Adipocyte (in vitro differentiated cells): ENCODE measurements around the gene RPL7L1.

Source experiments
- DNase-seq: peaks from one replicate; pipeline ENCODE4 v3.0.0-alpha.2; 2015; ENCODE audit warnings: low read depth
- H3K27me3 ChIP-seq: replicated peaks from 2 replicates; pipeline ENCODE4 v1.7.0; 2013; ENCODE audit warnings: mild to moderate bottlenecking, low read length, moderate library complexity; ENCODE audit not compliant: control insufficient read depth, insufficient read depth
- H3K36me3 ChIP-seq: 2 replicates; pipeline ENCODE4 v1.7.0; 2013; ENCODE audit warnings: low read length, mild to moderate bottlenecking, moderate library complexity; ENCODE audit not compliant: control insufficient read depth, insufficient read depth, severe bottlenecking
- H3K4me1 ChIP-seq: 2 replicates; pipeline ENCODE4 v1.7.0; 2013; ENCODE audit warnings: mild to moderate bottlenecking, low read length, moderate library complexity; ENCODE audit not compliant: control insufficient read depth, insufficient read depth
- H3K4me3 ChIP-seq: 2 replicates; pipeline ENCODE4 v1.7.0; 2013; ENCODE audit warnings: mild to moderate bottlenecking, low read length, moderate library complexity
- H3K9ac ChIP-seq: 2 replicates; pipeline ENCODE4 v1.7.0; 2013; ENCODE audit warnings: mild to moderate bottlenecking, low read length, moderate library complexity
- H3K9me3 ChIP-seq: 2 replicates; pipeline ENCODE4 v1.7.0; 2013; ENCODE audit warnings: mild to moderate bottlenecking, low read length, moderate library complexity; ENCODE audit not compliant: control insufficient read depth

The RPL7L1 gene

DNA sequence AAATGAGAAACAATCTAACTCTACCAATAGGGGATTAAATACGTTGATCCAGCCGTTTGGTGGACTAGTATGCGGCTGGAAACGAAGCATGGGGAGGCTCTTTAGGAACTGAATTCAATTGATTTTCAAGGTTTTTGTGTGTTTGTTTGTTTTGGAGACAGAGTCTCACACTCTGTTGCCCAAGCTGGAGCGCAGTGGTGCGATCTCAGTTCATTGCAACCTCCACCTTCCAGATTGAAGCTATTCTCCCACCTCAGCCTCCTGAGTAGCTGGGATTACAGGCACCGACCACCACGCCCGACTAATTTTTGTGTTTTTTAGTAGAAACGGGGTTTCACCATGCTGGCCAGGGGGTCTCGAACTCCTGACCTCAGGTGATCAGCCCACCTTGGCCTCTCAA lies 57.0 kb downstream of the RPL7L1 start:
- H3K9ac ChIP-seq: no peak overlapping the region
- no peaks in the 10 kb centered on the region for H3K27me3 ChIP-seq
- H3K9me3 ChIP-seq: no peaks in the 10 kb centered on the region
- H3K4me3 ChIP-seq: no peak overlapping the region
- no peaks in the 10 kb centered on the region for H3K4me1 ChIP-seq
- no peak for DNase-seq
- H3K36me3 ChIP-seq: peaks cover 37% of the 10 kb centered on the region

DNA sequence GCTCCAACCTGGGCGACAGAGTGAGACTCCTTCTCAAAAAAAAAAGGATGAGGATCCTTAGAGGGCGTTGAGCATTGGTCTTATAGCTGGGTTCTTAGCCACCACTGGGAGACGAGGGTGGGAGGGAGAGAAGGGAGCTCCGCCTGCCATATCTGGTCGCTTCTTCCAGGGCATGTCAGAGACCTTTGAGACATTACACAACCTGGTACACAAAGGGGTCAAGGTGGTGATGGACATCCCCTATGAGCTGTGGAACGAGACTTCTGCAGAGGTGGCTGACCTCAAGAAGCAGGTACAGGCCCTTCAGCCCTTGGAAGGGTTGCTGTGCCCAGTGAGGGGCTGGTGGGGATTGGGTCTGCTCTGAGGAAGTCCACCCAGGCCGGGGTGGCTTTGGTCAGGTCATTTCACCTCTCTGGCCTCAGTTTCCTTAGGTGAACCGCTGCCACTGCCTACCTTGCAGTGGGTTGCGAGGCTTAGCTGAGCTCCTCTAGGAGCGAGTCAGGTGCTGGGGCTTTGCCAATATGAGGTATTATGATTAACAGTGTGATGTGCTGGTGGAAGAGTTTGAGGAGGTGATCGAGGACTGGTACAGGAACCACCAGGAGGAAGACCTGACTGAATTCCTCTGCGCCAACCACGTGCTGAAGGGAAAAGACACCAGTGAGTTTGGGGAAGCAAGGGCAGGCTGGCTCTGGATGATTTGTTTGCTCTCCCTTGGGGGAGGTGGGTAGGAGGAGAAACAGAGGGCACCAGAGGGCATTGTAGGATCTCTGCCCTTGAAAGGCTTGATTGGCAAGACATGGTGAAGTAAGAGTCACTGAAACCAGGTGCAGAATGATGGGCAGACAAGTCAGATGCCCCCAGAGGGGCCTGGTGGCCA lies 58.4 kb downstream of the RPL7L1 start:
- Histone ChIP-seq H3K4me3 (no peak overlapping the region), H3K9me3 (no peaks in the 10 kb centered on the region), H3K9ac (no peak overlapping the region), H3K4me1 (no peaks in the 10 kb centered on the region), H3K27me3 (no peaks in the 10 kb centered on the region), H3K36me3 (peaks cover 37% of the 10 kb centered on the region)
- DNase-seq: no peak

DNA sequence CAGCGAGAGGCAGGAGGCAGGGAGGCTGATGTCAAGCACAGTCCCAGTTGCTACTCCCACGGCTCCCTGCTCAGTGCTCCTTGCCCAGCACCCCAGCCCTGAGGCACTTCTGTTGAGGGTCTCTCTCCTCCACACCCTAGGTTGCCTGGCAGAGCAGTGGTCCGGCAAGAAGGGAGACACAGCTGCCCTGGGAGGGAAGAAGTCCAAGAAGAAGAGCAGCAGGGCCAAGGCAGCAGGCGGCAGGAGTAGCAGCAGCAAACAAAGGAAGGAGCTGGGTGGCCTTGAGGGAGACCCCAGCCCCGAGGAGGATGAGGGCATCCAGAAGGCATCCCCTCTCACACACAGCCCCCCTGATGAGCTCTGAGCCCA lies 59.0 kb downstream of the RPL7L1 start:
- Histone ChIP-seq H3K9ac (no peak overlapping the region), H3K4me3 (no peak overlapping the region), H3K36me3 (peaks cover 40% of the 10 kb centered on the region), H3K4me1 (no peaks in the 10 kb centered on the region), H3K9me3 (no peaks in the 10 kb centered on the region), H3K27me3 (no peaks in the 10 kb centered on the region)
- no peak for DNase-seq

GRCh38 chr6:42938987-42939809 lies 59.8 kb downstream of the RPL7L1 start:
- H3K27me3 ChIP-seq: no peaks in the 10 kb centered on the region
- no peak overlapping the region for H3K4me3 ChIP-seq
- H3K36me3 ChIP-seq: peaks cover 42% of the 10 kb centered on the region
- no peak overlapping the region for H3K9ac ChIP-seq
- no peaks in the 10 kb centered on the region for H3K9me3 ChIP-seq
- DNase-seq: no peak
- H3K4me1 ChIP-seq: no peaks in the 10 kb centered on the region
